Adrenal gland (tissue), 5 donors: Measurements from ENCODE around the gene GLB1L2.

ENCODE experiments used
- CTCF ChIP-seq, 6 experiments: fragments of 450-650 bp in 4 of 6; fragments of 200-600 bp in 2 of 6; sonication (generic) in 1 of 6; IDR thresholded peaks; 1 replicate in 5 of 6; 2 replicates in 1 of 6; pipeline versions ENCODE4 v1.5.1 to v1.8.0; 2016 to 2021; ENCODE audit warnings: antibody characterized with exemption in 6 of 6, mild to moderate bottlenecking in 2 of 6, moderate library complexity in 1 of 6
- POLR2A ChIP-seq, 2 donors: fragments of 450-650 bp; IDR thresholded peaks; one replicate each; pipeline ENCODE4 v1.6.1; 2017; ENCODE audit warnings: antibody characterized with exemption in 2 of 2, mild to moderate bottlenecking in 2 of 2, moderate library complexity in 1 of 2
- donor health status: DM: no; HTN: no; CAD: no.

GRCh38 chr11:134363592-134363991 lies 31.8 kb downstream of the GLB1L2 start:
- TF ChIP-seq CTCF (IDR thresholded peaks at IDR 0.05) (no peak), POLR2A (IDR thresholded peaks at IDR 0.05) (no peak)
